Calu3 (cell line): ENCODE data around the gene JSRP1. TPM values are rescaled to one million over a fixed set of nuclear protein-coding genes. Genes with fewer than 3 reads are reported as not detected.

Experiments
- BruUV-seq: library from RNA; stranded (reverse); fragments of 400-500 nt; replicated peaks from 2 replicates; lab custom pipeline; 2021; lab: Mats Ljungman, UMichigan
- CTCF ChIA-PET: fragments of 300-600 bp; sonication (Branson Sonifier 250); formaldehyde crosslinking; loops from one replicate; lab custom pipeline; 2022; ENCODE audit warnings: antibody characterized with exemption; lab: Charles Lee
- DNase-seq: peaks from one replicate; pipeline ENCODE4 v3.0.0; 2022
- H3K27ac Mint-ChIP-seq: one replicate; pipeline ENCODE4 v1.8.0; 2022; ENCODE audit warnings: mixed read lengths; ENCODE audit not compliant: unreplicated experiment
- H3K27me3 Mint-ChIP-seq: one replicate; pipeline ENCODE4 v1.8.0; 2022; ENCODE audit warnings: mixed read lengths; ENCODE audit not compliant: unreplicated experiment
- H3K36me3 Mint-ChIP-seq: one replicate; pipeline ENCODE4 v1.8.0; 2022; ENCODE audit warnings: mild to moderate bottlenecking, moderate library complexity, mixed read lengths; ENCODE audit not compliant: insufficient read depth, unreplicated experiment
- H3K4me1 Mint-ChIP-seq: one replicate; pipeline ENCODE4 v1.8.0; 2022; ENCODE audit warnings: mild to moderate bottlenecking, low read depth, mixed read lengths; ENCODE audit not compliant: unreplicated experiment
- H3K4me3 Mint-ChIP-seq: one replicate; pipeline ENCODE4 v1.8.0; 2022; ENCODE audit warnings: mild to moderate bottlenecking, low read depth, moderate library complexity, mixed read lengths; ENCODE audit not compliant: unreplicated experiment
- H3K9me3 Mint-ChIP-seq: one replicate; pipeline ENCODE4 v1.8.0; 2022; ENCODE audit warnings: low read depth, mixed read lengths; ENCODE audit not compliant: unreplicated experiment
- intact Hi-C: fragments of 100-400 bp; cut with micrococcal nuclease; formaldehyde crosslinking; loops from one replicate; pipeline ENCODE4 v1.10.0; 2022; ENCODE audit not compliant: unreplicated experiment
- total RNA-seq: library from RNA; stranded (reverse); gene quantifications from 2 replicates; pipeline ENCODE4 v1.2.3, GENCODE V29; 2022
- TF ChIP-seq, protein P1 (sequence below): fragments of 200-600 bp; IDR thresholded peaks from one replicate; pipeline ENCODE4 v1.8.0; 2022; ENCODE audit warnings: antibody characterized with exemption; ENCODE audit not compliant: unreplicated experiment

Gene JSRP1
- total RNA-seq, 1 experiment from 2014 or later, result 0.73 TPM

DNA sequence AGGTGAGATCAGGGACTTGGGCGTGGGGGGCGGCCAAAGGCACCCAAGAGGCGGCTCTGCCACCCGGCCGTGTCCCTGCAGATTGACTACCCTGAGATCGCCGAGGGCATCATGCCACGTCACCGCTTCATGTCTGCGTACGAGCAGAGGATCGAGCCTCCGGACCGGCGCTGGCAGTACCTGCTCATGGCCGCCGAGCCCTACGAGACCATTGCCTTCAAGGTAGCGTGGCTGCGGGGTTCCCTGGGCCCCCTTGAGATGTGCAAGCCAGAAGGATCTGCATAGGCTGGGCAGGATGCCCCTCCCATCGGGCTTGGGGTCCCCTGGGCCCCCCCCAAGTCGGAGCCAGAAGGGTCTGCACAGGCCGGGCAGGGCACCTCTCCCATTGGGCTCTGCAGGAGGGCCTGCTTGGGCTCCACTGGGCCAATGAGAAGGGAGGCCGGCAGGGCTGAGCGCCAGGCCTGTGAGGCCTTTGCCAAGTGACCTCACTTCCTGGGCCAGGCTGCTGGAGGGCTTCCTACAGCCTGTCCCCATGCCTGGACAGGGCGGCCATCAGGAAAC lies 9.3 kb downstream of the JSRP1 start:
- Mint-ChIP-seq H3K27ac (no peak overlapping the region), H3K9me3 (no peaks in the 10 kb centered on the region), H3K4me1 (no peaks in the 10 kb centered on the region), H3K4me3 (no peak overlapping the region), H3K36me3 (peaks cover 25% of the 10 kb centered on the region), H3K27me3 (no peaks in the 10 kb centered on the region)
- intact Hi-C loops, result no loop called here
- TF ChIP-seq, protein P1, sequence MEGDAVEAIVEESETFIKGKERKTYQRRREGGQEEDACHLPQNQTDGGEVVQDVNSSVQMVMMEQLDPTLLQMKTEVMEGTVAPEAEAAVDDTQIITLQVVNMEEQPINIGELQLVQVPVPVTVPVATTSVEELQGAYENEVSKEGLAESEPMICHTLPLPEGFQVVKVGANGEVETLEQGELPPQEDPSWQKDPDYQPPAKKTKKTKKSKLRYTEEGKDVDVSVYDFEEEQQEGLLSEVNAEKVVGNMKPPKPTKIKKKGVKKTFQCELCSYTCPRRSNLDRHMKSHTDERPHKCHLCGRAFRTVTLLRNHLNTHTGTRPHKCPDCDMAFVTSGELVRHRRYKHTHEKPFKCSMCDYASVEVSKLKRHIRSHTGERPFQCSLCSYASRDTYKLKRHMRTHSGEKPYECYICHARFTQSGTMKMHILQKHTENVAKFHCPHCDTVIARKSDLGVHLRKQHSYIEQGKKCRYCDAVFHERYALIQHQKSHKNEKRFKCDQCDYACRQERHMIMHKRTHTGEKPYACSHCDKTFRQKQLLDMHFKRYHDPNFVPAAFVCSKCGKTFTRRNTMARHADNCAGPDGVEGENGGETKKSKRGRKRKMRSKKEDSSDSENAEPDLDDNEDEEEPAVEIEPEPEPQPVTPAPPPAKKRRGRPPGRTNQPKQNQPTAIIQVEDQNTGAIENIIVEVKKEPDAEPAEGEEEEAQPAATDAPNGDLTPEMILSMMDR, result no peak
- peak; percentile 25 for DNase-seq
- no TSS peak for BruUV-seq
- CTCF ChIA-PET, result no interaction called here

DNA sequence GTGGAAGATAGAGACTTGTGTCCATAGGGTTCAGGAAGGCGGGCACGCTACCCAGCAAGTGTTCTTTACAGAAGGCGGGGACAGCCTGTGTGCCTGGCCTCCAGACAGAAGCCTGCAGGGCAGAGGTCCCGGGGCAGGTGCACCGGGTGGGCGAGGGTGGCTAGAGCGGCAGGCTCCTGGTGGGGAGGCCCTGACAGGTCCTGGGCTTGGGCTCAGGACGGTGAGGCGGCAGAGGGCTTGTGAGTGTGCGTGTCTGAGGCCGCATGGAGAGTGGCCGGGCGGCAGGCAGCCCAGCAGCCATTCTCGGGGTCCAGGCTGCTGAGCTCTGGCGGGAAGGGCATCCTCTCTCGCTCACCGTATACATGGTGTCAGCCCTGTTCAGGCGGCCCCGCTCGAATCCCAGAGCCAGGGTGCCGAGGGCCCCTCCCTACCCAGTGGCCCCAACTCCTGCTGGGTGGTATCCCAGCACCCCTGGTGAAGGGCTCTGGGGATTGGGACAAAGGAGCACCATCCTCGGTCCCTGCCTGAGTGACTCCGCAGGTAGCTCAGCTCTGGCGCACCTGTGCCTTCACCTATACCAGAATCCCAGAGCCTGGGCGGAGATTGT lies 10.1 kb downstream of the JSRP1 start:
- peaks cover 25% of the 10 kb centered on the region for H3K36me3 Mint-ChIP-seq

DNA sequence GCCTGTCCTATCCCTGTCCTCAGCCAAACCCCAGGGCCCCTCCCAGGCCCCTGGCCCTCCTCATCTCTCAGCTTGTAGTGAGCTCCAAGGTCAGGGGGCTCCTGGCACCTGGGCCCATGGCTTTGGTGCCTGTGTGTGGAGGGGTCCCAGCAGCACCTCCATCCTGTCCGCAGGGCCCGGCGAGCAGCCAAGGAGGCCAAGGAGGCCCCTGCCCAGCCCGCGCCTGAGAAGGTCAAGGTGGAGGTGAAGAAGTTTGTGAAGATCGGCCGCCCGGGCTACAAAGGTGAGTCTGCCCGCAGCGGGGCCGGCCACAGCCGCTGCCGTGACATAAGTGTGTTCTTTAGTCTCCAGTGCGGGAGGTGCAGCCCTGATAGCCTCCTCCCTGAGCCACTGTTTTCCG lies 10.9 kb downstream of the JSRP1 start:
- Mint-ChIP-seq H3K27ac (no peak overlapping the region), H3K4me3 (no peak overlapping the region), H3K4me1 (peaks cover 15% of the 10 kb centered on the region), H3K27me3 (no peaks in the 10 kb centered on the region), H3K9me3 (no peaks in the 10 kb centered on the region), H3K36me3 (peaks cover 25% of the 10 kb centered on the region)
- TF ChIP-seq, protein P1, result no peak
- intact Hi-C loops, result no loop called here
- CTCF ChIA-PET, result no interaction called here
- no peak for DNase-seq
- no TSS peak for BruUV-seq

More for the DNA sequence above, 10.1 kb downstream of the JSRP1 start:
- Mint-ChIP-seq H3K4me3 (no peak overlapping the region), H3K9me3 (no peaks in the 10 kb centered on the region), H3K27me3 (no peaks in the 10 kb centered on the region), H3K4me1 (peaks cover 6% of the 10 kb centered on the region), H3K27ac (no peak overlapping the region)
- no TSS peak for BruUV-seq
- intact Hi-C loops, result no loop called here
- no peak for DNase-seq
- CTCF ChIA-PET, result no interaction called here
- TF ChIP-seq, protein P1, result no peak

DNA sequence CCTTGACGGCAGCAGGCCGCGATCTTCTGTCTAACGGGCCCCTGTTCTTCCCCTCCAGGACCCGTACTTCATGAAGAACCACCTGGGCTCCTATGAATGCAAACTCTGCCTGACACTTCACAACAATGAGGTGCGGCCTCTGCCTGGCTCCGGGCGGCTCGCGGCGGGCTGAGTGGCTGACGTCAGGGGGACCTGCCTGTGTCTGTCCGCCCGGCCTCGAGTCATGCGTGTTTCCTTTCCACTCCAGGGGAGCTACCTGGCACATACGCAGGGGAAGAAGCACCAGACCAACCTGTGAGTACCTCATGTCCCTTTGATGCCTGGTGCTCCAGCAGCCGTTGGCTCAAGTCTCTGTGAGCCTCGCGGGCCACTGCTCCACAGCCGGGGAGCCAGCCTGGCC lies 11.7 kb downstream of the JSRP1 start:
- DNase-seq, result no peak
- Mint-ChIP-seq H3K9me3 (no peaks in the 10 kb centered on the region), H3K36me3 (peaks cover 26% of the 10 kb centered on the region), H3K27me3 (no peaks in the 10 kb centered on the region), H3K4me1 (peaks cover 23% of the 10 kb centered on the region), H3K4me3 (no peak overlapping the region), H3K27ac (no peak overlapping the region)
- TF ChIP-seq, protein P1, result no peak
- intact Hi-C loops, result no loop called here
- CTCF ChIA-PET, result no interaction called here
- BruUV-seq, result no TSS peak
